ENCODE results near the gene DDN. TPM values are rescaled to one million over a fixed set of nuclear protein-coding genes. Genes with fewer than 3 reads are reported as not detected.

The DDN gene
- total and polyA plus RNA-seq, 9 of the 15 experiments (the other 6 are each of a cell fraction or from before 2014, with no cell fraction given), result 0.03 to 3.6 (median 1.6) TPM

DNA sequence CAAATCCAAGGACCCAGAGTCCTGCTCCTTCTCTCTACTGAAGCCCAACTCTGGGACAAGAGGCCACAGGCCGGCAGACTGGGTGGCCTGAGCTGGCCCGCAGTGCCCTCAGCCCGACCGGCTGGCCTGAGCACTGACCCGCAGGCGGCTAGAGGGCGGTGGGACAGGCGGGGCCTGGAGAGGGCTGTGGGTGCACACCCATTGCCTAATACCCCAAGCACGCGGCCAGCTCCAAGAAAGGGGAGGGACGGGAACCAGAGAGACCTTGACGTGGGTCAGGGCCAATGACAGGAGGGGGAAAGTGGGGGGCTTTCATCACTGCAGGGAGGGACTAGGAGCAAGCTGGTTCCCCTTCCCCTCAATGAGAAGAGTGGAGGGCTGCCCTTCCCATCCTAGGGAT, 25.6 kb downstream of the DDN start:
- Histone ChIP-seq H3K9ac (ENCODE audit: insufficient read depth in 1 of 2, low read depth in 2 of 2, low read length in 2 of 2) (peak overlapping the region in 1 of 2 experiments; percentile 23; a peak in 1 of 4 replicates), H3K27me3 (ENCODE audit: control insufficient read depth in 2 of 2, insufficient read depth in 2 of 2, low read length in 2 of 2) (peaks cover 4 to 9% of the 10 kb centered on the region in 2 experiments; a peak in 4 of 5 replicates), H3K4me1 (replicated peaks in 1 of 2; ENCODE audit: control insufficient read depth in 2 of 2, insufficient read depth in 2 of 2, low read length in 2 of 2) (peaks cover 14 to 56% of the 10 kb centered on the region in 2 experiments; a peak in 4 of 5 replicates), H3K9me1 (ENCODE audit: control insufficient read depth, insufficient read depth, low read length) (no peaks in the 10 kb centered on the region), H4K20me1 (replicated peaks; ENCODE audit: control insufficient read depth, insufficient read depth, low read length) (no peaks in the 10 kb centered on the region; the same call in 1 of the 2 replicates), H3K4me3 (no peak overlapping the region), H2AFZ (ENCODE audit: low read depth, low read length) (0 out of 2 replicates have a peak overlapping the region, but pooled peaks have one; percentile 14), H3K27ac (ENCODE audit: extremely low read depth, low read depth, low read length) (no peak overlapping the region), H3K4me2 (ENCODE audit: insufficient read depth, low read length) (no peak overlapping the region), H3K36me3 (ENCODE audit: control insufficient read depth, insufficient read depth, low read length) (no peaks in the 10 kb centered on the region), H3K79me2 (ENCODE audit: control insufficient read depth, insufficient read depth, low read length) (no peaks in the 10 kb centered on the region), H3K9me3 (replicated peaks; ENCODE audit: control insufficient read depth, insufficient read depth, low read depth, low read length) (no peaks in the 10 kb centered on the region)
- no TSS peak for BruUV-seq (replicated peaks)
- intact Hi-C loops (cut with micrococcal nuclease) (loop anchor here (10.0 kb wide), 1 partner anchor 371 kb away; the partner anchor contains the start of gene DNAJC22), in situ Hi-C loops (cut with MboI) (no loop called here)
- CTCF ChIA-PET (ENCODE audit: low intra/inter-chr PET ratio), result interaction anchor here (1.4 kb wide), 1 partner anchor 22 kb away, joined by 4 read pairs; no protein-coding TSS in a partner anchor
- ATAC-seq, result no peak
- no peak for FAIRE-seq
- POLR2A ChIA-PET, result interaction anchor here (0.6 to 1.2 kb wide), 4 partner anchors 11 to 47 kb away, joined by 3 read pairs; no protein-coding TSS in a partner anchor
- DNase-seq (ENCODE audit: extremely low read depth in 1 of 4, low spot score in 3 of 4), result peak in 2 of 4 experiments; percentile 44 to 51
- TF ChIP-seq CEBPB (tag; IDR thresholded peaks at IDR 0.05) (0 out of 2 replicates have a peak, but pooled peaks have one; percentile 29), HDAC2 (IDR thresholded peaks at IDR 0.05) (no peak), GTF3C2 (IDR thresholded peaks at IDR 0.05; ENCODE audit: borderline replicate concordance, extremely low read depth, insufficient read length) (no peak)
- WGBS (ENCODE audit: insufficient coverage, low coverage, missing lambda C conversion rate), result 17% methylated on average over 12 of the region's 12 CpGs

All from K562 (cell line).